ENCODE results near the gene RABL3.

The RABL3 gene

GRCh38 chr3:120650311-120650710, 92.0 kb downstream of the RABL3 start:
- no peaks in the 10 kb centered on the region for H3K4me1 ChIP-seq
- no peak for DNase-seq
- H3K27ac ChIP-seq = no peak overlapping the region
- no peaks in the 10 kb centered on the region for H3K36me3 ChIP-seq
- intact Hi-C loops (cut with DNase I; ENCODE audit: low total_unique reads) = no loop called here
- H3K27me3 ChIP-seq = no peaks in the 10 kb centered on the region
- no peaks in the 10 kb centered on the region for H3K9me3 ChIP-seq
- TF ChIP-seq, protein P1, sequence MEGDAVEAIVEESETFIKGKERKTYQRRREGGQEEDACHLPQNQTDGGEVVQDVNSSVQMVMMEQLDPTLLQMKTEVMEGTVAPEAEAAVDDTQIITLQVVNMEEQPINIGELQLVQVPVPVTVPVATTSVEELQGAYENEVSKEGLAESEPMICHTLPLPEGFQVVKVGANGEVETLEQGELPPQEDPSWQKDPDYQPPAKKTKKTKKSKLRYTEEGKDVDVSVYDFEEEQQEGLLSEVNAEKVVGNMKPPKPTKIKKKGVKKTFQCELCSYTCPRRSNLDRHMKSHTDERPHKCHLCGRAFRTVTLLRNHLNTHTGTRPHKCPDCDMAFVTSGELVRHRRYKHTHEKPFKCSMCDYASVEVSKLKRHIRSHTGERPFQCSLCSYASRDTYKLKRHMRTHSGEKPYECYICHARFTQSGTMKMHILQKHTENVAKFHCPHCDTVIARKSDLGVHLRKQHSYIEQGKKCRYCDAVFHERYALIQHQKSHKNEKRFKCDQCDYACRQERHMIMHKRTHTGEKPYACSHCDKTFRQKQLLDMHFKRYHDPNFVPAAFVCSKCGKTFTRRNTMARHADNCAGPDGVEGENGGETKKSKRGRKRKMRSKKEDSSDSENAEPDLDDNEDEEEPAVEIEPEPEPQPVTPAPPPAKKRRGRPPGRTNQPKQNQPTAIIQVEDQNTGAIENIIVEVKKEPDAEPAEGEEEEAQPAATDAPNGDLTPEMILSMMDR (IDR thresholded peaks at IDR 0.05) = no peak
- H3K4me3 ChIP-seq = no peak overlapping the region

DNA sequence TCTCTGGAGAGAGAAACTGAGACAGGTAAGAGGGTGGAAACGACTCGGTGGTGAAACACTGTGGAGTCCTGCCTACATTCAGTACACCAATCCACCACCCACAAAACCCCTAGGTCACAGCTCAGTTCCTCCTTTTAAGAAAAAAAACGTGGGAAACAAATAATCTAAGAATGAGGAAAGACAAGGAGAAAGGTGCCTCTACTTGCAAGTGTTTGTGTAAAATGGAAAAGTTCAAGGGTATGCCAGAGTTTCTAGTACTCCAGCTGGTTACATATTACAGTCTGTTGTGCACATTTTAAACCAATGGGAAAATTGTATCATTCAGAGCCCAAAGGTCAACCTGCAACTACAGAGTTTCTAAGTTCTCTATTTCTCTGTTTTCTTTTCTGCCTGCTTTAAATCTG, 92.5 kb downstream of the RABL3 start:
- intact Hi-C loops (cut with DNase I; ENCODE audit: low total_unique reads) = no loop called here
- Histone ChIP-seq H3K4me1 (no peaks in the 10 kb centered on the region), H3K4me3 (no peak overlapping the region), H3K27ac (no peak overlapping the region), H3K27me3 (no peaks in the 10 kb centered on the region), H3K9me3 (no peaks in the 10 kb centered on the region), H3K36me3 (no peaks in the 10 kb centered on the region)
- no peak for DNase-seq
- TF ChIP-seq, protein P1 (IDR thresholded peaks at IDR 0.05) = no peak

DNA sequence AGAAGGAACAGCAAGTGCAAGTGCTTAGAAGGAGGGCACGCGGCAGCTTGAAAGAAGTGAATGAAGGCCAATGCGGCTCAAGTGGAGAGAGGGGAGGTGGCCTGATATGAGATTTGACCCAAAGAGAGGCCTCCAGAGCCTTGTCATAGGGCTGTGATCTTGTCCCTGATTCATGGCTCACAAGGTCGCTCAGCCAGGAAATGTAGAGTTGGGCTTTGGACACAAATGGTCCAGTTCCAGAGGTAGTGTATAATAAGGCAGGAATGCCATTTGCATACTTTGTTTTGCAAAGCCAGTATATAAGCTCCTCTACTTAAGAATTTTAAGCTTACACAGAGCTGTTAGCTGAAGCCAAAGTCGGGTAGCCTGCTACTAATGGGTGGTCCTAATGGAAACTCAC, 94.0 kb downstream of the RABL3 start:
- Histone ChIP-seq H3K9me3 (no peaks in the 10 kb centered on the region), H3K4me3 (no peak overlapping the region), H3K36me3 (no peaks in the 10 kb centered on the region), H3K27ac (no peak overlapping the region), H3K4me1 (no peaks in the 10 kb centered on the region), H3K27me3 (no peaks in the 10 kb centered on the region)
- no peak for DNase-seq
- TF ChIP-seq, protein P1 (IDR thresholded peaks at IDR 0.05) = no peak
- intact Hi-C loops (cut with DNase I; ENCODE audit: low total_unique reads) = no loop called here

- H3K36me3 ChIP-seq = no peaks in the 10 kb centered on the region
- H3K4me1 ChIP-seq = no peaks in the 10 kb centered on the region
- no peaks in the 10 kb centered on the region for H3K27me3 ChIP-seq
- H3K4me3 ChIP-seq = no peak overlapping the region
- H3K27ac ChIP-seq = no peak overlapping the region
- no peak for DNase-seq
- intact Hi-C loops (cut with DNase I; ENCODE audit: low total_unique reads) = no loop called here
- TF ChIP-seq, protein P1 (IDR thresholded peaks at IDR 0.05) = no peak
- no peaks in the 10 kb centered on the region for H3K9me3 ChIP-seq
Observed at GRCh38 chr3:120646771-120647432, 95.4 kb downstream of the RABL3 start.

DNA sequence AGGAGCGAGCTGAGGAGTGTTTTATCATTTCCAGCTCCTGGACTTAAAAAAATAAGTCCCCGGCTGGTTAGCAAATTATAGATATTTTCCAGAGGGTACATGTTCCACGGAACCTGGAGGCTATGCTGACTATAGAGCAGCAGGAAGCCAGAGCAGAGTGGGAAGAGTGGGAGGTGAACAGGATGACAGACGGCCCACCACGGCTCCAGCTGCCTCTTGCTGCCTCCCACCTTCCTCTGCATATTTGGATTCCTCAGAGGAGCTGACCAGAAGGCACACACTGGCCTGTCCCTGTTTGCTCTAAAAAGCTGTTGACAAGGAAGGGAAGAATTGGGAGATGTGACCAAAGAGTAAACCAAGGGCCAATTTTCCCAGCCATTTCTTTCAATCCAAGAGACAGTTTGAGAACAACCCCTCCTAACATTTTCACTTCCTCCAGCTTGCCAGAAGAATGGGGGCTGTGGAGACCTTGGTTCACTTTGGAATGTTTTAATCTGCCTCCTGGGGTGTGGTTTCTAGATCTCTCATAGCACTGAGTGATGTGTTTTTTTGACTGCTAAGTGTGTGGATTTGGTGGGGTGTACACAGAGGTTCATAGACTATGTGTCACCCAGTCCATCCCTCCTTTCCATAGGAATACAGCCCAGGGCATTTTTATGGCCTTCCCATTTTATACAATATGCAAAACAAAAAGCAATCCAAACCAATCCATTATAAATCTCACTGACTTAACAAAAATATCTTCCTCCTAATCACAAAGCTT, 97.1 kb downstream of the RABL3 start:
- TF ChIP-seq, protein P1 (IDR thresholded peaks at IDR 0.05) = no peak
- Histone ChIP-seq H3K27ac (no peak overlapping the region), H3K9me3 (no peaks in the 10 kb centered on the region), H3K4me1 (no peaks in the 10 kb centered on the region), H3K36me3 (no peaks in the 10 kb centered on the region), H3K27me3 (no peaks in the 10 kb centered on the region), H3K4me3 (no peak overlapping the region)
- no peak for DNase-seq
- intact Hi-C loops (cut with DNase I; ENCODE audit: low total_unique reads) = no loop called here
